Left ventricle myocardium inferior (tissue), 1 donor: ENCODE results near the gene ATG7. TPM values are rescaled to one million over a fixed set of nuclear protein-coding genes. Genes with fewer than 3 reads are reported as not detected.

Source experiments
- DNase-seq: peaks from one replicate; pipeline ENCODE4 v3.0.0-alpha.2; 2020
- H3K27ac ChIP-seq: fragments of 200-600 bp; replicated peaks from 2 replicates; pipeline ENCODE4 v1.8.0; 2021
- H3K27me3 ChIP-seq: fragments of 200-600 bp; 2 replicates; pipeline ENCODE4 v1.8.0; 2021; ENCODE audit warnings: low read depth
- H3K36me3 ChIP-seq: fragments of 200-600 bp; 2 replicates; pipeline ENCODE4 v1.8.0; 2021
- H3K4me1 ChIP-seq: fragments of 200-600 bp; 2 replicates; pipeline ENCODE4 v1.8.0; 2021
- H3K4me3 ChIP-seq: fragments of 200-600 bp; 2 replicates; pipeline ENCODE4 v1.8.0; 2021; ENCODE audit warnings: mild to moderate bottlenecking, moderate library complexity
- H3K9me3 ChIP-seq: fragments of 200-600 bp; replicated peaks from 2 replicates; pipeline ENCODE4 v1.8.0; 2021
- CTCF ChIP-seq: fragments of 200-600 bp; IDR thresholded peaks from 2 replicates; pipeline ENCODE4 v1.8.0; 2021; ENCODE audit warnings: antibody characterized with exemption, mild to moderate bottlenecking, borderline replicate concordance
- intact Hi-C: fragments of 100-400 bp; cut with micrococcal nuclease; formaldehyde crosslinking; loops from one replicate; pipeline ENCODE4 v1.11.0; 2022
- total RNA-seq: library from RNA; stranded (reverse); fragmentation: NEBNext Ultra II Directional; extraction: Animal tissue kit (Norgen Biotek cat#: 25700); gene quantifications from one replicate; pipeline ENCODE4 v1.2.1, GENCODE V29; 2021
- donor health status: DM: no; HTN: yes; CAD: no; lungs with severe emphysema.

ATG7 gene
- total RNA-seq, 1 donor from 2014 or later = 15.7 TPM

GRCh38 chr3:11350374-11350773, 78.2 kb downstream of the ATG7 start:
- H3K4me3 ChIP-seq = no peak overlapping the region
- H3K4me1 ChIP-seq = no peaks in the 10 kb centered on the region
- H3K9me3 ChIP-seq = no peaks in the 10 kb centered on the region
- TF ChIP-seq CTCF = no peak
- DNase-seq = no peak
- no peak overlapping the region for H3K27ac ChIP-seq
- H3K36me3 ChIP-seq = peaks cover 54% of the 10 kb centered on the region
- no peaks in the 10 kb centered on the region for H3K27me3 ChIP-seq
- intact Hi-C loops = no loop called here

- Histone ChIP-seq H3K36me3 (peaks cover 46% of the 10 kb centered on the region), H3K27me3 (no peaks in the 10 kb centered on the region), H3K4me1 (no peaks in the 10 kb centered on the region), H3K27ac (no peak overlapping the region), H3K4me3 (no peak overlapping the region), H3K9me3 (no peaks in the 10 kb centered on the region)
- DNase-seq = no peak
- TF ChIP-seq CTCF = no peak
- intact Hi-C loops = no loop called here
Observed at GRCh38 chr3:11351451-11351850, 79.3 kb downstream of the ATG7 start.

- peaks cover 43% of the 10 kb centered on the region for H3K36me3 ChIP-seq
- DNase-seq = no peak
- H3K27me3 ChIP-seq = no peaks in the 10 kb centered on the region
- intact Hi-C loops = no loop called here
- no peak overlapping the region for H3K4me3 ChIP-seq
- no peak overlapping the region for H3K27ac ChIP-seq
- no peaks in the 10 kb centered on the region for H3K9me3 ChIP-seq
- no peak for TF ChIP-seq CTCF
- H3K4me1 ChIP-seq = no peaks in the 10 kb centered on the region
Observed at GRCh38 chr3:11356269-11356668, 84.1 kb downstream of the ATG7 start.

- no peak for TF ChIP-seq CTCF
- peaks cover 12% of the 10 kb centered on the region for H3K4me1 ChIP-seq
- no peak for DNase-seq
- no peaks in the 10 kb centered on the region for H3K27me3 ChIP-seq
- H3K9me3 ChIP-seq = no peaks in the 10 kb centered on the region
- no peak overlapping the region for H3K4me3 ChIP-seq
- no peak overlapping the region for H3K27ac ChIP-seq
- intact Hi-C loops = no loop called here
- H3K36me3 ChIP-seq = peaks cover 78% of the 10 kb centered on the region
Observed at GRCh38 chr3:11362600-11362999, 90.4 kb downstream of the ATG7 start.

DNA sequence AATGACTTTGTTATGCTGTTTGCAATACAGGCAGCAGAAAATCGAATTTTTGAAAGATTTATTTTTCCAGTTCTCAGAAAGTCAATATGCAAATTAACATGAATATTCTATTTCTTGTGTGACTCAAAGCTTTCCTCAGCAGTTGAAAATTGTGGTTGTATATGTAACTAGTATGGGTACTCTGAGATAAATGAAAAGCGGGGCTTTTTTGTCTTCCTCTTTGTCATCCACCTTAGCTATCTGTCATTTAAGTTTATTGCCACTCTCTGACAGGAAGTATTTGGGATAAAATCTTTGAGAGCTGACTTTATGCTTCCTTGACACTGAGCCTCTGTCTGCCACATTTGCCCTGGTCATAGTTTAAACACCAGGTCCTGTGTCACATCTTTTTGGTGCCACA, 91.5 kb downstream of the ATG7 start:
- Histone ChIP-seq H3K4me1 (peaks cover 21% of the 10 kb centered on the region), H3K27me3 (no peaks in the 10 kb centered on the region), H3K9me3 (no peaks in the 10 kb centered on the region), H3K4me3 (no peak overlapping the region), H3K36me3 (peaks cover 70% of the 10 kb centered on the region), H3K27ac (no peak overlapping the region)
- TF ChIP-seq CTCF = no peak
- intact Hi-C loops = no loop called here
- no peak for DNase-seq

DNA sequence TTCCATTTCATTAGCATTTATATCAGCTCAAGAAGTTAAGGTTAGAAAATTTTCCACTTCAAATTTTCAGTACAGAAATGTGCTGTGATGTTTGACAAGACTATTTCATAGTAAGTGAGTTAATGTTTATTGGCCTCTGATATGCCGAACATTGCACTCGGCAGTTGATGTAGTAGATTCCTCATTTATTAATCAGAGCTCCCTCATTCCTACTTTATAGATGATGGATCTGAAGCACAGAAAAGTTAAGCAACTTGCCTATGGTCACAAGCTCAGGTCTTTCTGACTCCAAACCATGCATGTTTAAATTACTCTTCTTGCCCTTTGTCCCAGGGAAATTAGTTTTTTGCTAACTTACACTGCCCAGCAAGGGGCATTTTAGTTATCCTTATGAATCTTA, 92.0 kb downstream of the ATG7 start:
- Histone ChIP-seq H3K9me3 (no peaks in the 10 kb centered on the region), H3K36me3 (peaks cover 66% of the 10 kb centered on the region), H3K4me1 (peaks cover 21% of the 10 kb centered on the region), H3K27ac (no peak overlapping the region), H3K4me3 (no peak overlapping the region), H3K27me3 (no peaks in the 10 kb centered on the region)
- intact Hi-C loops = no loop called here
- no peak for TF ChIP-seq CTCF
- no peak for DNase-seq
